Measurements from ENCODE around the gene PPP4R3B. TPM values are rescaled to one million over a fixed set of nuclear protein-coding genes. Genes with fewer than 3 reads are reported as not detected.

Gene PPP4R3B
- total RNA-seq, 2 donors from 2014 or later, result 50.8 to 52.0 TPM

GRCh38 chr2:55547001-55547400, 70.4 kb downstream of the PPP4R3B start:
- H3K4me1 Mint-ChIP-seq, result peaks cover 4% of the 10 kb centered on the region
- DNase-seq, result no peak

GRCh38 chr2:55530539-55531081, 86.8 kb downstream of the PPP4R3B start:
- no peak for DNase-seq
- no peaks in the 10 kb centered on the region for H3K4me1 Mint-ChIP-seq
- Histone ChIP-seq H3K27ac (ENCODE audit: low read depth, low read length) (no peak overlapping the region), H3K4me3 (ENCODE audit: low read length) (no peak overlapping the region), H3K36me3 (ENCODE audit: control insufficient read depth, insufficient read depth, low read length) (peaks cover 49% of the 10 kb centered on the region), H3K4me1 (ENCODE audit: control insufficient read depth, insufficient read depth, low read length) (no peaks in the 10 kb centered on the region), H3K27me3 (ENCODE audit: control insufficient read depth, insufficient read depth, low read length, poor library complexity, severe bottlenecking) (no peaks in the 10 kb centered on the region), H3K9me3 (ENCODE audit: control insufficient read depth, low read length) (no peaks in the 10 kb centered on the region), H3K9ac (ENCODE audit: extremely low read depth, low read length, poor library complexity, severe bottlenecking) (no peak overlapping the region)
- H3K9me3 Mint-ChIP-seq, result no peaks in the 10 kb centered on the region
- no peak overlapping the region for H3K27ac Mint-ChIP-seq
- H3K27me3 Mint-ChIP-seq (ENCODE audit: insufficient read depth), result no peaks in the 10 kb centered on the region
- H3K36me3 Mint-ChIP-seq (ENCODE audit: low read depth), result peaks cover 47% of the 10 kb centered on the region
- no peak for TF ChIP-seq CTCF (conservative IDR thresholded peaks at IDR 0.05)
- WGBS, 2 experiments (ENCODE audit: insufficient coverage in 1 of 2, insufficient read length in 1 of 2), result 85 to 87% methylated on average over 3 to 6 of the region's 6 CpGs
- H3K4me3 Mint-ChIP-seq, result no peak overlapping the region

More at GRCh38 chr2:55547001-55547400, 70.4 kb downstream of the PPP4R3B start:
- Mint-ChIP-seq H3K27me3 (ENCODE audit: insufficient read depth) (no peaks in the 10 kb centered on the region), H3K9me3 (no peaks in the 10 kb centered on the region), H3K36me3 (ENCODE audit: low read depth) (peaks cover 36% of the 10 kb centered on the region), H3K27ac (no peak overlapping the region), H3K4me3 (no peak overlapping the region)
- 78 to 82% methylated on average over 1 of the region's 1 CpG for WGBS, 2 experiments (ENCODE audit: insufficient coverage in 1 of 2, insufficient read length in 1 of 2)
- Histone ChIP-seq H3K27ac (ENCODE audit: low read depth, low read length) (no peak overlapping the region), H3K4me1 (ENCODE audit: control insufficient read depth, insufficient read depth, low read length) (no peaks in the 10 kb centered on the region), H3K4me3 (ENCODE audit: low read length) (no peak overlapping the region), H3K27me3 (ENCODE audit: control insufficient read depth, insufficient read depth, low read length, poor library complexity, severe bottlenecking) (no peaks in the 10 kb centered on the region), H3K9ac (ENCODE audit: extremely low read depth, low read length, poor library complexity, severe bottlenecking) (no peak overlapping the region), H3K9me3 (ENCODE audit: control insufficient read depth, low read length) (no peaks in the 10 kb centered on the region), H3K36me3 (ENCODE audit: control insufficient read depth, insufficient read depth, low read length) (peaks cover 45% of the 10 kb centered on the region)
- no peak for TF ChIP-seq CTCF (conservative IDR thresholded peaks at IDR 0.05)

GRCh38 chr2:55526174-55526573, 91.2 kb downstream of the PPP4R3B start:
- Histone ChIP-seq H3K9ac (ENCODE audit: extremely low read depth, low read length, poor library complexity, severe bottlenecking) (no peak overlapping the region), H3K9me3 (ENCODE audit: control insufficient read depth, low read length) (no peaks in the 10 kb centered on the region), H3K36me3 (ENCODE audit: control insufficient read depth, insufficient read depth, low read length) (peaks cover 43% of the 10 kb centered on the region), H3K27ac (ENCODE audit: low read depth, low read length) (no peak overlapping the region), H3K4me3 (ENCODE audit: low read length) (no peak overlapping the region), H3K27me3 (ENCODE audit: control insufficient read depth, insufficient read depth, low read length, poor library complexity, severe bottlenecking) (no peaks in the 10 kb centered on the region), H3K4me1 (ENCODE audit: control insufficient read depth, insufficient read depth, low read length) (no peaks in the 10 kb centered on the region)
- peaks cover 54% of the 10 kb centered on the region for H3K36me3 Mint-ChIP-seq (ENCODE audit: low read depth)
- H3K27me3 Mint-ChIP-seq (ENCODE audit: insufficient read depth), result no peaks in the 10 kb centered on the region
- H3K4me1 Mint-ChIP-seq, result no peaks in the 10 kb centered on the region
- no peaks in the 10 kb centered on the region for H3K9me3 Mint-ChIP-seq
- 94 to 100% methylated on average over 1 of the region's 1 CpG for WGBS, 2 experiments (ENCODE audit: insufficient coverage in 1 of 2, insufficient read length in 1 of 2)
- H3K4me3 Mint-ChIP-seq, result no peak overlapping the region
- no peak overlapping the region for H3K27ac Mint-ChIP-seq
- no peak for DNase-seq
- no peak for TF ChIP-seq CTCF (conservative IDR thresholded peaks at IDR 0.05)

All from endodermal cell (in vitro differentiated cells).